ENCODE measurements around the gene KCNA5. TPM values are rescaled to one million over a fixed set of nuclear protein-coding genes. Genes with fewer than 3 reads are reported as not detected.
A peak's percentile ranks its signal among the peaks of the same experiment; 100 is the strongest.

The KCNA5 gene
- total and polyA plus RNA-seq, 2 of the 4 experiments (the other 2 are of a cell fraction), result not detected

DNA sequence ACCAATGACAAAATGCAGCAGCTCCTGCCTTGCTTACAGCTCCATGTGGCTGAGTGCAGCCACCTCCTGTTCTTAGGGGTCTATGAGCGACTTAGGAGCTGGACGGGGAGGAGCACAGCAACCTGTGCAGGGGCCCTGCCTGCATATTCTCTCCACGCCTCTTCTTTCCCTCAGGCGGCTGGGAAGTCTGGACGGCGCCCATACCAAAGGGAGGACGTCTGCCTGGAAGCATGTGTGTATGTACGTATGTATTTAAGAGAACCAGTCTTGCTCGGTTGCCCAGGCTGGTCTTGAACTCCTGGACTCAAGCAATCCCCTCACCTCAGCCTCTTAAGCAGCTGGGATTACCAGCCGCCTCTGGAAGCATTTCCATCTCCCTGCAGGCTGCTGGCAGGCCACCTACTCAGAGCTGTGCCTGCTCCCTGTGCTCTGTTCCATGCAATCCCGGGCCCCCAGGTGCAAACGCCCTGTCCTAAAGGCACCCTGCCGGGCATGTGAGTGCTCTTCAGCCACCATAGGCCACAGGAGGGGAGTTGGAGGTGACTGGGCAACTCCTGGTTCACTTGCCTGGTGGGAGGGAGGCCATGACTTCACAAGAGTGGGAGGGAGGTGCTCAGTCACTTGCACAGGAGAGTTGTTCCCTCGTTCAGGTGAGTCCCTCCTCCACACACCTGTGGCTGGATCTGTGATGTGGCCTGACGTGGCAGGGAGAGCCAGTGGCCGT, 44.3 kb downstream of the KCNA5 start:
- Histone ChIP-seq H3K56ac (ENCODE audit: extremely low read depth, insufficient read depth, low read length) (no peak overlapping the region), H4K91ac (ENCODE audit: insufficient read depth, low read depth, low read length) (peak overlapping the region; percentile 95), H2BK120ac (ENCODE audit: low read depth, low read length) (peak overlapping the region; percentile 95), H3K9me3 (ENCODE audit: control insufficient read depth, insufficient read depth, low read length) (no peaks in the 10 kb centered on the region), H3K9ac (ENCODE audit: low read depth, low read length) (no peak overlapping the region), H3K4ac (ENCODE audit: low read depth, low read length) (peak overlapping the region; percentile 84), H3K9me1 (ENCODE audit: insufficient read depth, low read length) (peaks cover 29% of the 10 kb centered on the region), H3K4me3 (ENCODE audit: insufficient read depth, low read depth, low read length) (no peak overlapping the region), H2AK5ac (ENCODE audit: low read depth, low read length) (peak overlapping the region; percentile 69), H2AFZ (replicated peaks; ENCODE audit: low read length, poor library complexity) (peak overlapping the region; percentile 85), H4K20me1 (ENCODE audit: insufficient read depth, low read length) (no peaks in the 10 kb centered on the region), H2BK20ac (ENCODE audit: low read depth, low read length) (peak overlapping the region; percentile 94), H2BK5ac (ENCODE audit: low read depth, low read length, poor library complexity, severe bottlenecking) (peak overlapping the region; percentile 86), H3K23ac (ENCODE audit: low read depth, low read length) (peak overlapping the region; percentile 69; the same call in 1 of the 2 replicates), H2BK15ac (ENCODE audit: low read depth, low read length) (peak overlapping the region; percentile 96; the same call in 2 of the 3 replicates), H3K79me1 (ENCODE audit: low read depth in 1 of 2, low read length in 2 of 2) (peaks cover 0 to 4% of the 10 kb centered on the region in 2 experiments; a peak in 1 of 4 replicates), H3K4me2 (ENCODE audit: low read depth, low read length) (no peak overlapping the region), H3K27me3 (ENCODE audit: control insufficient read depth, insufficient read depth, low read length) (no peaks in the 10 kb centered on the region), H4K5ac (ENCODE audit: low read depth, low read length) (peak overlapping the region; percentile 77; the same call in 1 of the 2 replicates), H3K14ac (replicated peaks; ENCODE audit: low read depth, low read length) (peak overlapping the region; percentile 93), H3K36me3 (ENCODE audit: control insufficient read depth, insufficient read depth, low read length) (no peaks in the 10 kb centered on the region), H2AK9ac (replicated peaks; ENCODE audit: low read depth, low read length, poor library complexity) (peak overlapping the region; percentile 87), H4K8ac (ENCODE audit: low read depth in 2 of 2, low read length in 2 of 2) (peak overlapping the region; percentile 80 to 86; a peak in 3 of 4 replicates), H3K27ac (ENCODE audit: insufficient read depth, low read length) (peak overlapping the region; percentile 28; the same call in 1 of the 2 replicates), H3K18ac (ENCODE audit: low read depth, low read length) (peak overlapping the region; percentile 62), H3K4me1 (ENCODE audit: control insufficient read depth, insufficient read depth, low read length) (peaks cover 23% of the 10 kb centered on the region)
- ATAC-seq (ENCODE audit: low read depth) (no peak), DNase-seq (no peak)
- no CpG with 5 or more reads among the region's 16 CpGs for WGBS, 2 experiments (ENCODE audit: extremely low coverage in 2 of 2, insufficient read length in 1 of 2)
- ChIA-PET CTCF (no interaction called here), POLR2A (ENCODE audit: unreplicated experiment) (no interaction called here)
- intact Hi-C loops (cut with micrococcal nuclease) (loop anchor here (2.0 to 10.0 kb wide), 2 partner anchors 345 to 957 kb away; partner anchors contain the start of gene NTF3), in situ Hi-C loops (cut with MboI; ENCODE audit: low sequenced_read_pairs) (loop anchor here (5.0 kb wide), 1 partner anchor 66 kb away; no protein-coding TSS in a partner anchor), dilution Hi-C loops (cut with HindIII; ENCODE audit: low sequenced_read_pairs, unreplicated experiment) (no loop called here)
- no TSS peak for BruUV-seq (replicated peaks)
- TF ChIP-seq POLR2A (IDR thresholded peaks at IDR 0.05; ENCODE audit: low read depth, low read length) (no peak), NFE2L2 (IDR thresholded peaks at IDR 0.05; ENCODE audit: low read depth, low read length) (no peak), RFX5 (IDR thresholded peaks at IDR 0.05; ENCODE audit: low read depth, low read length) (no peak), RAD21 (IDR thresholded peaks at IDR 0.05; ENCODE audit: low read length) (no peak), SMC3 (IDR thresholded peaks at IDR 0.05; ENCODE audit: low read depth, low read length) (no peak), MXI1 (IDR thresholded peaks at IDR 0.05; ENCODE audit: borderline replicate concordance, low read depth, low read length) (no peak), BHLHE40 (IDR thresholded peaks at IDR 0.05; ENCODE audit: low read depth, low read length) (no peak), CEBPB (IDR thresholded peaks at IDR 0.05; ENCODE audit: low read depth, low read length) (no peak), FOS (IDR thresholded peaks at IDR 0.05; ENCODE audit: low read depth, low read length) (no peak), MAFK (IDR thresholded peaks at IDR 0.05; ENCODE audit: low read depth, low read length) (no peak), MAZ (IDR thresholded peaks at IDR 0.05; ENCODE audit: borderline replicate concordance, low read depth, low read length) (no peak), CHD1 (IDR thresholded peaks at IDR 0.05; ENCODE audit: low read depth, low read length) (no peak), CTCF (conservative IDR thresholded peaks at IDR 0.05; ENCODE audit: low read depth, low read length) (no peak)
- TF ChIP-seq, protein P1, sequence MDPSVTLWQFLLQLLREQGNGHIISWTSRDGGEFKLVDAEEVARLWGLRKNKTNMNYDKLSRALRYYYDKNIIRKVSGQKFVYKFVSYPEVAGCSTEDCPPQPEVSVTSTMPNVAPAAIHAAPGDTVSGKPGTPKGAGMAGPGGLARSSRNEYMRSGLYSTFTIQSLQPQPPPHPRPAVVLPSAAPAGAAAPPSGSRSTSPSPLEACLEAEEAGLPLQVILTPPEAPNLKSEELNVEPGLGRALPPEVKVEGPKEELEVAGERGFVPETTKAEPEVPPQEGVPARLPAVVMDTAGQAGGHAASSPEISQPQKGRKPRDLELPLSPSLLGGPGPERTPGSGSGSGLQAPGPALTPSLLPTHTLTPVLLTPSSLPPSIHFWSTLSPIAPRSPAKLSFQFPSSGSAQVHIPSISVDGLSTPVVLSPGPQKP (IDR thresholded peaks at IDR 0.05; ENCODE audit: borderline replicate concordance, low read depth, low read length), result no peak
- TF ChIP-seq, protein P2, sequence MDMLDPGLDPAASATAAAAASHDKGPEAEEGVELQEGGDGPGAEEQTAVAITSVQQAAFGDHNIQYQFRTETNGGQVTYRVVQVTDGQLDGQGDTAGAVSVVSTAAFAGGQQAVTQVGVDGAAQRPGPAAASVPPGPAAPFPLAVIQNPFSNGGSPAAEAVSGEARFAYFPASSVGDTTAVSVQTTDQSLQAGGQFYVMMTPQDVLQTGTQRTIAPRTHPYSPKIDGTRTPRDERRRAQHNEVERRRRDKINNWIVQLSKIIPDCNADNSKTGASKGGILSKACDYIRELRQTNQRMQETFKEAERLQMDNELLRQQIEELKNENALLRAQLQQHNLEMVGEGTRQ (IDR thresholded peaks at IDR 0.05; ENCODE audit: low read depth, low read length), result no peak
